Measurements from ENCODE around the gene MEG3.

- TF ChIP-seq POLR2A (IDR thresholded peaks at IDR 0.05) = no peak
- TF ChIP-seq CTCF (IDR thresholded peaks at IDR 0.05) = no peak
These were observed 36.9 kb downstream of the MEG3 start for GRCh38 chr14:100862793-100863192.

Measured in tibial nerve (tissue), 3 donors.